BLaER1 treated with 17β-estradiol and CSF1 and Interleukin-3, amounts not matched to agents 10 nM and 100 nM (cell line): ENCODE measurements around the gene MYBPC2.
A peak's percentile ranks its signal among the peaks of the same experiment; 100 is the strongest.
"Not testable (repeated sequence)": the region's sequence is repeated elsewhere in the genome, so short reads cannot be mapped to it uniquely, and the experiment has no call there.

Source experiments
- H3K27ac ChIP-seq, 11 experiments: shearing (Covaris generic); formaldehyde crosslinking; 2 replicates each; pipeline ENCODE4 v1.8.1; 2022
- H3K27me3 ChIP-seq, 11 experiments: shearing (Covaris generic); formaldehyde crosslinking; 2 replicates each; pipeline ENCODE4 v1.8.1; 2022
- H3K36me3 ChIP-seq, 11 experiments: shearing (Covaris generic); formaldehyde crosslinking; 2 replicates each; pipeline ENCODE4 v1.8.1; 2022
- H3K4me1 ChIP-seq, 10 experiments: shearing (Covaris generic); formaldehyde crosslinking; 2 replicates each; pipeline ENCODE4 v1.8.1; 2022
- H3K4me2 ChIP-seq, 11 experiments: shearing (Covaris generic); formaldehyde crosslinking; 2 replicates each; pipeline ENCODE4 v1.8.1; 2022
- H3K4me3 ChIP-seq, 10 experiments: shearing (Covaris generic); formaldehyde crosslinking; 2 replicates each; pipeline ENCODE4 v1.8.1; 2022
- H3K9ac ChIP-seq, 11 experiments: shearing (Covaris generic); formaldehyde crosslinking; 2 replicates each; pipeline ENCODE4 v1.8.1; 2022
- H3K9me3 ChIP-seq, 11 experiments: shearing (Covaris generic); formaldehyde crosslinking; replicated peaks in 1 of 11; 2 replicates each; pipeline ENCODE4 v1.8.1; 2022
- H4K20me1 ChIP-seq, 11 experiments: shearing (Covaris generic); formaldehyde crosslinking; 2 replicates each; pipeline ENCODE4 v1.8.1; 2022
- Cebpa-rat ChIP-seq, 11 experiments: shearing (Covaris generic); IDR thresholded peaks; 2 replicates each; pipeline ENCODE4 v1.8.1; 2022

Gene MYBPC2

GRCh38 chr19:50465000-50465399 lies 32.3 kb downstream of the MYBPC2 start:
- no peaks in the 10 kb centered on the region for H3K9me3 ChIP-seq
- H3K4me1 ChIP-seq: peaks cover 10 to 34% (median 20%) of the 10 kb centered on the region in 10 experiments
- H3K4me3 ChIP-seq: no peak overlapping the region
- no peaks in the 10 kb centered on the region for H3K36me3 ChIP-seq
- no peak overlapping the region for H3K9ac ChIP-seq
- H3K4me2 ChIP-seq: no peak overlapping the region
- H4K20me1 ChIP-seq: no peaks in the 10 kb centered on the region
- TF ChIP-seq Cebpa-rat (IDR thresholded peaks at IDR 0.05): no peak
- no peaks in the 10 kb centered on the region for H3K27me3 ChIP-seq
- no peak overlapping the region for H3K27ac ChIP-seq

- H3K4me2 ChIP-seq: peak overlapping the region in 3 of 11 experiments; percentile 7 to 17 (median 12); a peak in 2 of 22 replicates
These were observed 33.5 kb downstream of the MYBPC2 start for GRCh38 chr19:50465986-50466705.

GRCh38 chr19:50466706-50467039 lies 34.0 kb downstream of the MYBPC2 start:
- H3K9ac ChIP-seq: no peak overlapping the region
- H3K4me1 ChIP-seq: peaks cover 0 to 18% (median 3%) of the 10 kb centered on the region in 10 experiments; a peak in 12 of 20 replicates
- no peak overlapping the region for H3K27ac ChIP-seq
- TF ChIP-seq Cebpa-rat (IDR thresholded peaks at IDR 0.05): no peak
- no peaks in the 10 kb centered on the region for H3K27me3 ChIP-seq
- H3K4me2 ChIP-seq: peak overlapping the region in 3 of 11 experiments; percentile 7 to 17 (median 12); a peak in 2 of 22 replicates
- H3K4me3 ChIP-seq: no peak overlapping the region
- H3K9me3 ChIP-seq: no peaks in the 10 kb centered on the region
- H3K36me3 ChIP-seq: no peaks in the 10 kb centered on the region
- no peaks in the 10 kb centered on the region for H4K20me1 ChIP-seq

More at GRCh38 chr19:50465986-50466705, 33.5 kb downstream of the MYBPC2 start:
- H3K27me3 ChIP-seq: no peaks in the 10 kb centered on the region
- H3K36me3 ChIP-seq: no peaks in the 10 kb centered on the region
- H4K20me1 ChIP-seq: no peaks in the 10 kb centered on the region
- no peak overlapping the region for H3K27ac ChIP-seq
- peaks cover 0 to 23% (median 8%) of the 10 kb centered on the region in 10 experiments; a peak in 15 of 20 replicates for H3K4me1 ChIP-seq
- H3K9me3 ChIP-seq: no peaks in the 10 kb centered on the region
- no peak overlapping the region for H3K9ac ChIP-seq
- no peak for TF ChIP-seq Cebpa-rat (IDR thresholded peaks at IDR 0.05)
- no peak overlapping the region for H3K4me3 ChIP-seq

- H3K27ac ChIP-seq: no peak overlapping the region
- H4K20me1 ChIP-seq: no peaks in the 10 kb centered on the region
- H3K9me3 ChIP-seq: no peaks in the 10 kb centered on the region
- H3K4me2 ChIP-seq: 0 out of 22 replicates have a peak overlapping the region, but pooled peaks of 1 of the 11 experiments have one; percentile 17
- H3K27me3 ChIP-seq: no peaks in the 10 kb centered on the region
- H3K4me3 ChIP-seq: no peak overlapping the region
- TF ChIP-seq Cebpa-rat (IDR thresholded peaks at IDR 0.05): no peak
- H3K36me3 ChIP-seq: no peaks in the 10 kb centered on the region
- peaks cover 0 to 15% (median 0%) of the 10 kb centered on the region in 10 experiments; a peak in 6 of 20 replicates for H3K4me1 ChIP-seq
- H3K9ac ChIP-seq: no peak overlapping the region
These were observed 34.9 kb downstream of the MYBPC2 start for GRCh38 chr19:50467566-50467965.

GRCh38 chr19:50468818-50469217 lies 36.1 kb downstream of the MYBPC2 start:
- Histone ChIP-seq H3K9ac (no peak overlapping the region), H3K36me3 (no peaks in the 10 kb centered on the region), H3K4me1 (peaks cover 0 to 19% (median 0%) of the 10 kb centered on the region in 10 experiments; a peak in 6 of 20 replicates), H3K4me2 (no peak overlapping the region), H4K20me1 (no peaks in the 10 kb centered on the region), H3K27ac (no peak overlapping the region), H3K4me3 (no peak overlapping the region), H3K9me3 (no peaks in the 10 kb centered on the region), H3K27me3 (no peaks in the 10 kb centered on the region)
- TF ChIP-seq Cebpa-rat (IDR thresholded peaks at IDR 0.05): no peak

GRCh38 chr19:50473336-50473735 lies 40.6 kb downstream of the MYBPC2 start:
- not testable (repeated sequence) for H3K9me3 ChIP-seq, H3K4me1 ChIP-seq, H3K36me3 ChIP-seq, H3K27ac ChIP-seq, H4K20me1 ChIP-seq, H3K4me2 ChIP-seq, H3K9ac ChIP-seq, H3K4me3 ChIP-seq
- peaks cover 25 to 38% (median 34%) of the 10 kb centered on the region in 11 experiments for H3K27me3 ChIP-seq

GRCh38 chr19:50475101-50475568 lies 42.4 kb downstream of the MYBPC2 start:
- Histone ChIP-seq H3K27me3 (peaks cover 25 to 41% (median 36%) of the 10 kb centered on the region in 11 experiments), H3K9me3 (no peaks in the 10 kb centered on the region), H3K9ac (no peak overlapping the region), H3K4me3 (no peak overlapping the region), H3K4me2 (no peak overlapping the region), H3K36me3 (no peaks in the 10 kb centered on the region), H3K4me1 (peaks cover 0 to 17% (median 10%) of the 10 kb centered on the region in 10 experiments; a peak in 13 of 20 replicates), H4K20me1 (no peaks in the 10 kb centered on the region; a peak in 2 of 22 replicates), H3K27ac (no peak overlapping the region)
- TF ChIP-seq Cebpa-rat (IDR thresholded peaks at IDR 0.05): no peak

GRCh38 chr19:50475736-50476223 lies 43.1 kb downstream of the MYBPC2 start:
- H3K36me3 ChIP-seq: no peaks in the 10 kb centered on the region
- TF ChIP-seq Cebpa-rat (IDR thresholded peaks at IDR 0.05): no peak

GRCh38 chr19:50476224-50476906 lies 43.7 kb downstream of the MYBPC2 start, which contains the start of the genes EMC10 and GARIN5A:
EMC10 (plus strand) TSS chr19:50476507; CDS start chr19:50476545, 38 bp downstream.
GARIN5A (minus strand) TSS chr19:50476848; CDS start chr19:50476388, 460 bp downstream.
- Histone ChIP-seq H3K4me2 (peak within 1 kb of the TSS in 7 of 11 experiments; percentile 16 to 52 (median 29); a peak in 10 of 22 replicates), H3K9ac (no peak within 1 kb of the TSS; a peak in 1 of 22 replicates), H4K20me1 (no peaks in the 10 kb centered on the region; a peak in 2 of 22 replicates), H3K4me3 (peak within 1 kb of the TSS in 4 of 10 experiments; percentile 14 to 47 (median 20); a peak in 4 of 20 replicates), H3K9me3 (no peaks in the 10 kb centered on the region), H3K27ac (no peak within 1 kb of the TSS), H3K36me3 (no peaks in the 10 kb centered on the region), H3K4me1 (peaks cover 0 to 27% (median 18%) of the 10 kb centered on the region in 10 experiments; a peak in 15 of 20 replicates), H3K27me3 (peaks cover 25 to 41% (median 36%) of the 10 kb centered on the region in 11 experiments)
- TF ChIP-seq Cebpa-rat (IDR thresholded peaks at IDR 0.05): no peak

More at GRCh38 chr19:50475736-50476223, 43.1 kb downstream of the MYBPC2 start:
- peaks cover 25 to 41% (median 36%) of the 10 kb centered on the region in 11 experiments for H3K27me3 ChIP-seq
- no peaks in the 10 kb centered on the region; a peak in 2 of 22 replicates for H4K20me1 ChIP-seq
- H3K9me3 ChIP-seq: no peaks in the 10 kb centered on the region
- H3K4me2 ChIP-seq: peak overlapping the region in 1 of 11 experiments; percentile 18; a peak in 1 of 22 replicates
- no peak overlapping the region for H3K4me3 ChIP-seq
- no peak overlapping the region for H3K9ac ChIP-seq
- H3K4me1 ChIP-seq: peaks cover 0 to 21% (median 12%) of the 10 kb centered on the region in 10 experiments; a peak in 14 of 20 replicates
- no peak overlapping the region for H3K27ac ChIP-seq
